Amygdala (tissue), 56 donors: ENCODE measurements around the gene WNT9B.

Source experiments
- DNase-seq, 56 donors: peaks; one replicate each; lab custom pipeline; 2025; lab: John Stamatoyannopoulos, UW

The WNT9B gene

GRCh38 chr17:46847204-46848191, 3.9 kb upstream of the WNT9B start:
- no peak for DNase-seq

- DNase-seq: no peak
These were observed 2.8 kb upstream of the WNT9B start for GRCh38 chr17:46848534-46848933.

- no peak for DNase-seq
These were observed 725 bp upstream of the WNT9B start for GRCh38 chr17:46850688-46851028.

- no peak for DNase-seq
These were observed 2.6 kb downstream of the WNT9B start for GRCh38 chr17:46853896-46854444.

GRCh38 chr17:46854515-46854914, 3.1 kb downstream of the WNT9B start:
- no peak for DNase-seq

GRCh38 chr17:46854948-46855347, 3.6 kb downstream of the WNT9B start:
- no peak for DNase-seq

- DNase-seq: no peak
These were observed 6.2 kb downstream of the WNT9B start for GRCh38 chr17:46857600-46857999.

- no peak for DNase-seq
These were observed 8.6 kb downstream of the WNT9B start for GRCh38 chr17:46859996-46860395.

- no peak for DNase-seq
These were observed 11.6 kb downstream of the WNT9B start for GRCh38 chr17:46862949-46863348.

GRCh38 chr17:46863383-46864121, 12.2 kb downstream of the WNT9B start:
- DNase-seq: no peak

- no peak for DNase-seq
These were observed 13.7 kb downstream of the WNT9B start for GRCh38 chr17:46865100-46865499.

GRCh38 chr17:46866325-46866724, 14.9 kb downstream of the WNT9B start:
- DNase-seq: no peak

- no peak for DNase-seq
These were observed 15.4 kb downstream of the WNT9B start for GRCh38 chr17:46866747-46867146.

- no peak for DNase-seq
These were observed 17.4 kb downstream of the WNT9B start for GRCh38 chr17:46868689-46869187.

GRCh38 chr17:46869296-46869695, 17.9 kb downstream of the WNT9B start:
- DNase-seq: no peak

- no peak for DNase-seq
These were observed 18.8 kb downstream of the WNT9B start for GRCh38 chr17:46869975-46870803.

GRCh38 chr17:46872421-46872820, 21.0 kb downstream of the WNT9B start:
- no peak for DNase-seq

- no peak for DNase-seq
These were observed 22.7 kb downstream of the WNT9B start for GRCh38 chr17:46873941-46874645.

- no peak for DNase-seq
These were observed 23.5 kb downstream of the WNT9B start for GRCh38 chr17:46874906-46875305.
